ENCODE results near the gene DSP. TPM values are rescaled to one million over a fixed set of nuclear protein-coding genes. Genes with fewer than 3 reads are reported as not detected.

Gene DSP
- total and polyA plus RNA-seq, 2 of the 13 experiments (the other 11 are each of a cell fraction or from before 2014, with no cell fraction given): 89.8 to 117 TPM

GRCh38 chr6:7580927-7581618 is 39.6 kb downstream of the DSP start (continued):
- TF ChIP-seq ZBTB40 (IDR thresholded peaks at IDR 0.05): no peak
- TF ChIP-seq ZBTB40 (CRISPR knock-in tag; IDR thresholded peaks at IDR 0.05): no peak
- no peak for TF ChIP-seq ZNF513 (CRISPR knock-in tag; conservative IDR thresholded peaks at IDR 0.05)
- no peak for TF ChIP-seq ZNF207 (IDR thresholded peaks at IDR 0.05; ENCODE audit: borderline replicate concordance)
- TF ChIP-seq SP5 (CRISPR knock-in tag; IDR thresholded peaks at IDR 0.05; ENCODE audit: borderline replicate concordance, low read depth): no peak
- TF ChIP-seq TOPORS (CRISPR knock-in tag; IDR thresholded peaks at IDR 0.05): no peak
- no peak for TF ChIP-seq ZNF776 (CRISPR knock-in tag; IDR thresholded peaks at IDR 0.05)
- TF ChIP-seq EHMT2 (IDR thresholded peaks at IDR 0.05; ENCODE audit: borderline replicate concordance, low read depth, low read length): no peak
- TF ChIP-seq AKNA (CRISPR knock-in tag; IDR thresholded peaks at IDR 0.05; ENCODE audit: borderline replicate concordance): no peak
- no peak for TF ChIP-seq IKZF1 (IDR thresholded peaks at IDR 0.05)
- peak; percentile 58; the same call in 1 of the 2 replicates for TF ChIP-seq ZNF792 (CRISPR knock-in tag; IDR thresholded peaks at IDR 0.05)
- TF ChIP-seq ARNT2 (CRISPR knock-in tag; IDR thresholded peaks at IDR 0.05; ENCODE audit: low read depth): no peak
- no peak for TF ChIP-seq KLF12 (CRISPR knock-in tag; IDR thresholded peaks at IDR 0.05; ENCODE audit: borderline replicate concordance)
- peak; percentile 37; the same call in 1 of the 2 replicates for TF ChIP-seq NFKB2 (CRISPR knock-in tag; IDR thresholded peaks at IDR 0.05; ENCODE audit: borderline replicate concordance)
- TF ChIP-seq SALL2 (CRISPR knock-in tag; IDR thresholded peaks at IDR 0.05): 0 out of 2 replicates have a peak, but pooled peaks have one; percentile 24
